Activated CD8-positive, alpha-beta memory T cell treated with anti-CD3 and anti-CD28 coated beads for 36 hours (primary cell): ENCODE results near the gene P2RY1. TPM values are rescaled to one million over a fixed set of nuclear protein-coding genes. Genes with fewer than 3 reads are reported as not detected.

ENCODE experiments used
- CTCF ChIA-PET: fragments of 350-600 bp; sonication (Branson Sonifier 250); formaldehyde crosslinking; loops from one replicate; lab custom pipeline; 2021; ENCODE audit warnings: antibody characterized with exemption; lab: Charles Lee
- POLR2A ChIA-PET: fragments of 350-600 bp; sonication (Branson Sonifier 250); formaldehyde crosslinking; loops from one replicate; lab custom pipeline; 2021; ENCODE audit warnings: antibody characterized with exemption; lab: Charles Lee
- total RNA-seq, 2 experiments: library from RNA; stranded (reverse); gene quantifications; one replicate each; pipeline ENCODE4 v1.2.3, GENCODE V29; 2021

Gene P2RY1
- under 1 TPM; 0.38 to 0.48 TPM for total RNA-seq

- POLR2A ChIA-PET: no interaction called here
- CTCF ChIA-PET: no interaction called here
Measured at GRCh38 chr3:152834776-152835600, at the start of gene P2RY1. Gene P2RY1 (plus strand): TSS chr3:152835131. CDS start chr3:152835783, 652 bp downstream.

- ChIA-PET POLR2A (no interaction called here), CTCF (no interaction called here)
Measured at GRCh38 chr3:152786977-152787681, 47.8 kb upstream of the P2RY1 start.

GRCh38 chr3:152790651-152791387, 44.1 kb upstream of the P2RY1 start:
- POLR2A ChIA-PET: no interaction called here
- CTCF ChIA-PET: no interaction called here

- ChIA-PET POLR2A (no interaction called here), CTCF (no interaction called here)
Measured at GRCh38 chr3:152793969-152794368, 41.0 kb upstream of the P2RY1 start.

GRCh38 chr3:152797751-152798432, 37.0 kb upstream of the P2RY1 start:
- ChIA-PET POLR2A (no interaction called here), CTCF (no interaction called here)

GRCh38 chr3:152811974-152812760, 22.8 kb upstream of the P2RY1 start:
- ChIA-PET POLR2A (no interaction called here), CTCF (no interaction called here)

- CTCF ChIA-PET: no interaction called here
- POLR2A ChIA-PET: no interaction called here
Measured at GRCh38 chr3:152817400-152817799, 17.5 kb upstream of the P2RY1 start.

GRCh38 chr3:152818027-152818426, 16.9 kb upstream of the P2RY1 start:
- ChIA-PET POLR2A (no interaction called here), CTCF (no interaction called here)

- POLR2A ChIA-PET: no interaction called here
- CTCF ChIA-PET: no interaction called here
Measured at GRCh38 chr3:152823173-152823572, 11.8 kb upstream of the P2RY1 start.

GRCh38 chr3:152823781-152824180, 11.2 kb upstream of the P2RY1 start:
- ChIA-PET POLR2A (no interaction called here), CTCF (no interaction called here)

- POLR2A ChIA-PET: no interaction called here
- CTCF ChIA-PET: no interaction called here
Measured at GRCh38 chr3:152825566-152825965, 9.4 kb upstream of the P2RY1 start.

GRCh38 chr3:152826476-152826875, 8.5 kb upstream of the P2RY1 start:
- ChIA-PET CTCF (no interaction called here), POLR2A (no interaction called here)

- POLR2A ChIA-PET: no interaction called here
- CTCF ChIA-PET: interaction anchor here (0.6 kb wide), 1 partner anchor 905 kb away, joined by 3 read pairs; no protein-coding TSS in a partner anchor
Measured at GRCh38 chr3:152827313-152827712, 7.6 kb upstream of the P2RY1 start.

GRCh38 chr3:152828075-152828840, 6.7 kb upstream of the P2RY1 start:
- ChIA-PET POLR2A (no interaction called here), CTCF (no interaction called here)

- ChIA-PET CTCF (no interaction called here), POLR2A (no interaction called here)
Measured at GRCh38 chr3:152830245-152830644, 4.7 kb upstream of the P2RY1 start.

- CTCF ChIA-PET: no interaction called here
- POLR2A ChIA-PET: no interaction called here
Measured at GRCh38 chr3:152832046-152832445, 2.9 kb upstream of the P2RY1 start.

GRCh38 chr3:152833089-152833488, 1.8 kb upstream of the P2RY1 start:
- POLR2A ChIA-PET: no interaction called here
- CTCF ChIA-PET: no interaction called here

GRCh38 chr3:152834191-152834775, 648 bp upstream of the P2RY1 start:
- ChIA-PET CTCF (no interaction called here), POLR2A (interaction anchor here (0.6 kb wide), 1 partner anchor 91 kb away, joined by 8 read pairs; no protein-coding TSS in a partner anchor)
